PFSK-1 (cell line): ENCODE data around the gene METTL25.

Source experiments
- FOXP2 ChIP-seq: optimal IDR thresholded peaks from 2 replicates; pipeline ENCODE3; 2011; ENCODE audit warnings: borderline replicate concordance, control low read depth, inconsistent platforms; ENCODE audit not compliant: insufficient read depth; ENCODE audit errors: extremely low read length, extremely low read depth
- POLR2AphosphoS5 ChIP-seq: IDR thresholded peaks from 2 replicates; pipeline ENCODE4 v1.6.1; 2012; ENCODE audit warnings: low read depth, mild to moderate bottlenecking, control low read depth, low read length, moderate library complexity
- SIN3A ChIP-seq: IDR thresholded peaks from 2 replicates; pipeline ENCODE4 v1.6.1; 2012; ENCODE audit warnings: mild to moderate bottlenecking, low read length, moderate library complexity, borderline replicate concordance; ENCODE audit not compliant: insufficient read depth
- TAF1 ChIP-seq: IDR thresholded peaks from 2 replicates; pipeline ENCODE4 v1.6.1; 2012; ENCODE audit warnings: low read length, control low read depth, borderline replicate concordance; ENCODE audit not compliant: insufficient read depth
- TF ChIP-seq, protein P1 (sequence below), 2 experiments: IDR thresholded peaks; 2 replicates each; pipeline versions ENCODE4 v1.6.1 to v1.8.0; 2011 to 2012; ENCODE audit warnings: low read depth in 2 of 2, low read length in 2 of 2, control low read depth in 1 of 2, inconsistent platforms in 1 of 2, mild to moderate bottlenecking in 1 of 2, moderate library complexity in 1 of 2; ENCODE audit not compliant: insufficient read depth in 1 of 2

The METTL25 gene

DNA sequence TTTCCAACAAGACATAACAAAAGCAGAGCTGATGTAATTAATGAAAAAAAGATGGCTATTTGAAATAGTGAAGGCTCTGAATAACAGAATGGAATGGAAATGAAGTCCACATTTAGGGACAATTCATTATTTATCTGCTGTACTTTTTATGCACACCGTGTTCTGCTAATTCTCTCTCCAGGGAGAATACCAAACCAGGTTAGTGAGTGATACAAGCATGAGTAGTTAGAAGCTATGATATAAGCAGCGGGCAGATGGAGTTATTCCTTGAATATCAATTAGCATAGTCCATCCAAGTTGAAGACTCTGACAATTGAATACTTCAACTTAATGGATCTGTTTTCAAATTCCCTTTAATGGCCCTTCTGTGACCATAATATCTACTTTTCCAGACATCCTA lies 166.3 kb downstream of the METTL25 start:
- TF ChIP-seq POLR2AphosphoS5, result no peak

GRCh38 chr12:82525616-82526015 lies 167.3 kb downstream of the METTL25 start:
- TF ChIP-seq TAF1 (no peak), FOXP2 (no peak), SIN3A (no peak)
- TF ChIP-seq, protein P1, sequence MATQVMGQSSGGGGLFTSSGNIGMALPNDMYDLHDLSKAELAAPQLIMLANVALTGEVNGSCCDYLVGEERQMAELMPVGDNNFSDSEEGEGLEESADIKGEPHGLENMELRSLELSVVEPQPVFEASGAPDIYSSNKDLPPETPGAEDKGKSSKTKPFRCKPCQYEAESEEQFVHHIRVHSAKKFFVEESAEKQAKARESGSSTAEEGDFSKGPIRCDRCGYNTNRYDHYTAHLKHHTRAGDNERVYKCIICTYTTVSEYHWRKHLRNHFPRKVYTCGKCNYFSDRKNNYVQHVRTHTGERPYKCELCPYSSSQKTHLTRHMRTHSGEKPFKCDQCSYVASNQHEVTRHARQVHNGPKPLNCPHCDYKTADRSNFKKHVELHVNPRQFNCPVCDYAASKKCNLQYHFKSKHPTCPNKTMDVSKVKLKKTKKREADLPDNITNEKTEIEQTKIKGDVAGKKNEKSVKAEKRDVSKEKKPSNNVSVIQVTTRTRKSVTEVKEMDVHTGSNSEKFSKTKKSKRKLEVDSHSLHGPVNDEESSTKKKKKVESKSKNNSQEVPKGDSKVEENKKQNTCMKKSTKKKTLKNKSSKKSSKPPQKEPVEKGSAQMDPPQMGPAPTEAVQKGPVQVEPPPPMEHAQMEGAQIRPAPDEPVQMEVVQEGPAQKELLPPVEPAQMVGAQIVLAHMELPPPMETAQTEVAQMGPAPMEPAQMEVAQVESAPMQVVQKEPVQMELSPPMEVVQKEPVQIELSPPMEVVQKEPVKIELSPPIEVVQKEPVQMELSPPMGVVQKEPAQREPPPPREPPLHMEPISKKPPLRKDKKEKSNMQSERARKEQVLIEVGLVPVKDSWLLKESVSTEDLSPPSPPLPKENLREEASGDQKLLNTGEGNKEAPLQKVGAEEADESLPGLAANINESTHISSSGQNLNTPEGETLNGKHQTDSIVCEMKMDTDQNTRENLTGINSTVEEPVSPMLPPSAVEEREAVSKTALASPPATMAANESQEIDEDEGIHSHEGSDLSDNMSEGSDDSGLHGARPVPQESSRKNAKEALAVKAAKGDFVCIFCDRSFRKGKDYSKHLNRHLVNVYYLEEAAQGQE (IDR thresholded peaks at IDR 0.05; ENCODE audit: insufficient read depth in 1 of 2, low read depth in 2 of 2, low read length in 2 of 2), result no peak

- TF ChIP-seq TAF1, result no peak
- no peak for TF ChIP-seq POLR2AphosphoS5
- no peak for TF ChIP-seq SIN3A
Measured at GRCh38 chr12:82527165-82527780, 168.9 kb downstream of the METTL25 start.
